HepG2 (cell line): ENCODE data around the gene ZNF331. TPM values are rescaled to one million over a fixed set of nuclear protein-coding genes. Genes with fewer than 3 reads are reported as not detected.

Experiments
- ARNT ChIP-seq: fragments of 450-650 bp; IDR thresholded peaks from 2 replicates; pipeline ENCODE4 v1.6.1; 2017
- ESRRA ChIP-seq: sonication (generic); formaldehyde crosslinking; IDR thresholded peaks from 2 replicates; pipeline ENCODE4 v1.5.1; 2020; ENCODE audit warnings: mild to moderate bottlenecking, low read depth, missing genetic modification reagents
- IKZF4 ChIP-seq: sonication (generic); formaldehyde crosslinking; IDR thresholded peaks from 2 replicates; pipeline ENCODE4 v1.5.1; 2020; ENCODE audit warnings: borderline replicate concordance, mild to moderate bottlenecking, low read depth, missing genetic modification reagents; ENCODE audit errors: not compliant biosample characterization
- KLF16 ChIP-seq, 2 experiments: sonication (generic) in 1 of 2; formaldehyde crosslinking in 1 of 2; IDR thresholded peaks; 2 replicates each; pipeline versions ENCODE4 v1.6.1 to v1.8.0; 2016 to 2023; ENCODE audit warnings: missing genetic modification reagents in 2 of 2, missing compliant biosample characterization in 1 of 2
- ZEB1 ChIP-seq: IDR thresholded peaks from 2 replicates; pipeline ENCODE4 v1.6.1; 2012; ENCODE audit warnings: mild to moderate bottlenecking, low read depth, inconsistent platforms; ENCODE audit not compliant: insufficient replicate concordance
- ZNF326 ChIP-seq: sonication (generic); formaldehyde crosslinking; IDR thresholded peaks from 2 replicates; pipeline ENCODE4 v1.4.0; 2020; ENCODE audit warnings: missing genetic modification reagents, borderline replicate concordance
- ZNF543 ChIP-seq: sonication (generic); formaldehyde crosslinking; IDR thresholded peaks from 2 replicates; pipeline ENCODE4 v1.4.0; 2020; ENCODE audit warnings: mild to moderate bottlenecking, missing genetic modification reagents
- ZNF605 ChIP-seq: sonication (generic); formaldehyde crosslinking; IDR thresholded peaks from 2 replicates; pipeline ENCODE4 v1.8.0; 2022; ENCODE audit warnings: mild to moderate bottlenecking, missing genetic modification reagents
- polyA plus RNA-seq, 8 experiments: library from polyadenylated mRNA; depleted of rRNA in 3 of 8; stranded (reverse) in 7 of 8; unstranded in 1 of 8; fragments of >200 nt; fragmentation: Illumina TruSeq in 4 of 8; extraction: Trizol in 4 of 8; gene quantifications; 2 replicates each; pipeline versions ENCODE4 v1.2.1 to v1.2.3, GENCODE V29; 2011 to 2016; ENCODE audit warnings: low read depth in 4 of 8, missing spikeins in 1 of 8, mixed read lengths in 1 of 8; ENCODE audit not compliant: insufficient read depth in 1 of 8
- total RNA-seq, 5 experiments: library from RNA; depleted of rRNA; stranded (reverse); fragments of >200 nt; fragmentation: Illumina TruSeq; extraction: Trizol; gene quantifications; 2 replicates each; pipeline ENCODE4 v1.2.3, GENCODE V29; 2016; ENCODE audit warnings: low read depth in 1 of 5
- TF ChIP-seq, protein P1 (sequence below): sonication (generic); formaldehyde crosslinking; IDR thresholded peaks from 2 replicates; pipeline ENCODE4 v1.4.0; 2020; ENCODE audit warnings: missing genetic modification reagents
- TF ChIP-seq, protein P2 (sequence below): sonication (generic); formaldehyde crosslinking; IDR thresholded peaks from 2 replicates; pipeline ENCODE4 v1.5.0; 2020; ENCODE audit warnings: mild to moderate bottlenecking, low read depth, missing genetic modification reagents, borderline replicate concordance
- TF ChIP-seq, protein P3 (sequence below): sonication (generic); formaldehyde crosslinking; IDR thresholded peaks from 2 replicates; pipeline ENCODE4 v1.4.0; 2020; ENCODE audit warnings: missing genetic modification reagents
- TF ChIP-seq, protein P4 (sequence below): sonication (generic); formaldehyde crosslinking; IDR thresholded peaks from 2 replicates; pipeline ENCODE4 v1.4.0; 2020; ENCODE audit warnings: mild to moderate bottlenecking, low read depth, missing genetic modification reagents
- TF ChIP-seq, protein P5 (sequence below): sonication (generic); formaldehyde crosslinking; IDR thresholded peaks from 2 replicates; pipeline ENCODE4 v1.4.0; 2020; ENCODE audit warnings: missing genetic modification reagents
- TF ChIP-seq, protein P6 (sequence below): sonication (generic); formaldehyde crosslinking; IDR thresholded peaks from 2 replicates; pipeline ENCODE4 v1.8.1; 2022; ENCODE audit warnings: low read depth, mild to moderate bottlenecking, missing genetic modification reagents
- TF ChIP-seq, protein P7 (sequence below): IDR thresholded peaks from 2 replicates; pipeline ENCODE4 v1.6.1; 2012; ENCODE audit warnings: low read length, improper control_type of control experiment

ZNF331 gene
- total and polyA plus RNA-seq, 2 of the 13 experiments (the other 11 are each of a cell fraction or from before 2014, with no cell fraction given), result 8.2 to 13.3 TPM

DNA sequence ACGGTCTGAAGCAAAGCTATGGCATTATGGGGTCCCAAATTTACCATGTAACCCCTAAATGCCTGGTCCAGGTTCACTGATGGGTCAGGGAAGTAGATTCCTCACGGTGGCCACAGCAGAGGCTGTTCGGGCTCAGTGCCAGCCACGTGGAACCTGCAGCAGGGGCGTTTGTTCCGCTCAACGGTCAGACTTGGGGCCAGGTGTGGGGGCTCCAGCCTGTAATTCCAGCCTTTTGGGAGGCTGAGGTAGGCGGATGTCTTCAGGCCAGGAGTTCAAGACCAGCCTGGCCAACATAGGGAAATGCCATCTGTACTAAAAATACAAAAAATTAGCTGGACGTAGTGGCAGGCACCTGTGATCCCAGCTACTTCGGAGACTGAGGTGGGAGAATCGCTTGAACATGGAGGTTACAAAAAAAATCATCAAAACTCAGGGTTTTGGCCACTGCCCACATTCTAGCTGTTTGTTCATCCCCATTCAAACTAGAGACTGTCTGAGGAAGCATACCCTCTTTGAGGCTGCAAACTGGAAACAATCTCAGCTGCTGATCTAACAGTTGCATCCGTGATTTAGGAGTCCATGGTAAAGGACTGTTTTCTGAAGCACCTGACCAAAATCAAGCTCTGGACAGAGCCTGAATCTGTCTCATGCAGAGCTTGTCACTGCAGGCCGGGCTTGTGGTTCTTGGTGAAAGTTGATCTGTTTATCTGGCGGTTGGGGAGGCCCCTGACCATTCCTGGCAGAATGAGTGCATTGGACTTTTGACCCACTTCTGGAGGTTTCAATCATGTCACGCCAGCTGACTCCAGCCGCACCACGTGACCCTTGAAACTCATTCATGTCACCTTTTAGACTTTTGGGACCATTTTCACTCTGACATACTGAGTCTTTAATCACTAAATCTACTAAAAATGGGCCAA is 30.2 kb upstream of the ZNF331 start (continued):
- TF ChIP-seq ZNF543 (CRISPR knock-in tag) (peak; percentile 78; the same call in 1 of the 2 replicates), ZNF326 (CRISPR knock-in tag) (no peak), ZNF605 (peak; percentile 29; the same call in 1 of the 2 replicates), ZEB1 (no peak), IKZF4 (CRISPR knock-in tag) (peak; percentile 28), ARNT (no peak), KLF16 (CRISPR knock-in tag; IDR thresholded peaks at IDR 0.05) (peak in 1 of 2 experiments; percentile 36; a peak in 1 of 4 replicates), ESRRA (CRISPR knock-in tag) (peak; percentile 84)
- TF ChIP-seq, protein P1, sequence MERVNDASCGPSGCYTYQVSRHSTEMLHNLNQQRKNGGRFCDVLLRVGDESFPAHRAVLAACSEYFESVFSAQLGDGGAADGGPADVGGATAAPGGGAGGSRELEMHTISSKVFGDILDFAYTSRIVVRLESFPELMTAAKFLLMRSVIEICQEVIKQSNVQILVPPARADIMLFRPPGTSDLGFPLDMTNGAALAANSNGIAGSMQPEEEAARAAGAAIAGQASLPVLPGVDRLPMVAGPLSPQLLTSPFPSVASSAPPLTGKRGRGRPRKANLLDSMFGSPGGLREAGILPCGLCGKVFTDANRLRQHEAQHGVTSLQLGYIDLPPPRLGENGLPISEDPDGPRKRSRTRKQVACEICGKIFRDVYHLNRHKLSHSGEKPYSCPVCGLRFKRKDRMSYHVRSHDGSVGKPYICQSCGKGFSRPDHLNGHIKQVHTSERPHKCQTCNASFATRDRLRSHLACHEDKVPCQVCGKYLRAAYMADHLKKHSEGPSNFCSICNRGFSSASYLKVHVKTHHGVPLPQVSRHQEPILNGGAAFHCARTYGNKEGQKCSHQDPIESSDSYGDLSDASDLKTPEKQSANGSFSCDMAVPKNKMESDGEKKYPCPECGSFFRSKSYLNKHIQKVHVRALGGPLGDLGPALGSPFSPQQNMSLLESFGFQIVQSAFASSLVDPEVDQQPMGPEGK (CRISPR knock-in tag), result peak; percentile 67
- TF ChIP-seq, protein P2, sequence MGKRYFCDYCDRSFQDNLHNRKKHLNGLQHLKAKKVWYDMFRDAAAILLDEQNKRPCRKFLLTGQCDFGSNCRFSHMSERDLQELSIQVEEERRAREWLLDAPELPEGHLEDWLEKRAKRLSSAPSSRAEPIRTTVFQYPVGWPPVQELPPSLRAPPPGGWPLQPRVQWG (CRISPR knock-in tag), result no peak
- TF ChIP-seq, protein P3, sequence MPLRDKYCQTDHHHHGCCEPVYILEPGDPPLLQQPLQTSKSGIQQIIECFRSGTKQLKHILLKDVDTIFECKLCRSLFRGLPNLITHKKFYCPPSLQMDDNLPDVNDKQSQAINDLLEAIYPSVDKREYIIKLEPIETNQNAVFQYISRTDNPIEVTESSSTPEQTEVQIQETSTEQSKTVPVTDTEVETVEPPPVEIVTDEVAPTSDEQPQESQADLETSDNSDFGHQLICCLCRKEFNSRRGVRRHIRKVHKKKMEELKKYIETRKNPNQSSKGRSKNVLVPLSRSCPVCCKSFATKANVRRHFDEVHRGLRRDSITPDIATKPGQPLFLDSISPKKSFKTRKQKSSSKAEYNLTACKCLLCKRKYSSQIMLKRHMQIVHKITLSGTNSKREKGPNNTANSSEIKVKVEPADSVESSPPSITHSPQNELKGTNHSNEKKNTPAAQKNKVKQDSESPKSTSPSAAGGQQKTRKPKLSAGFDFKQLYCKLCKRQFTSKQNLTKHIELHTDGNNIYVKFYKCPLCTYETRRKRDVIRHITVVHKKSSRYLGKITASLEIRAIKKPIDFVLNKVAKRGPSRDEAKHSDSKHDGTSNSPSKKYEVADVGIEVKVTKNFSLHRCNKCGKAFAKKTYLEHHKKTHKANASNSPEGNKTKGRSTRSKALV (CRISPR knock-in tag), result peak; percentile 68; the same call in 1 of the 2 replicates
- TF ChIP-seq, protein P4, sequence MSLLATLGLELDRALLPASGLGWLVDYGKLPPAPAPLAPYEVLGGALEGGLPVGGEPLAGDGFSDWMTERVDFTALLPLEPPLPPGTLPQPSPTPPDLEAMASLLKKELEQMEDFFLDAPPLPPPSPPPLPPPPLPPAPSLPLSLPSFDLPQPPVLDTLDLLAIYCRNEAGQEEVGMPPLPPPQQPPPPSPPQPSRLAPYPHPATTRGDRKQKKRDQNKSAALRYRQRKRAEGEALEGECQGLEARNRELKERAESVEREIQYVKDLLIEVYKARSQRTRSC (CRISPR knock-in tag), result no peak
- TF ChIP-seq, protein P5, sequence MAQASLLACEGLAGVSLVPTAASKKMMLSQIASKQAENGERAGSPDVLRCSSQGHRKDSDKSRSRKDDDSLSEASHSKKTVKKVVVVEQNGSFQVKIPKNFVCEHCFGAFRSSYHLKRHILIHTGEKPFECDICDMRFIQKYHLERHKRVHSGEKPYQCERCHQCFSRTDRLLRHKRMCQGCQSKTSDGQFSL (CRISPR knock-in tag), result no peak
- TF ChIP-seq, protein P6, sequence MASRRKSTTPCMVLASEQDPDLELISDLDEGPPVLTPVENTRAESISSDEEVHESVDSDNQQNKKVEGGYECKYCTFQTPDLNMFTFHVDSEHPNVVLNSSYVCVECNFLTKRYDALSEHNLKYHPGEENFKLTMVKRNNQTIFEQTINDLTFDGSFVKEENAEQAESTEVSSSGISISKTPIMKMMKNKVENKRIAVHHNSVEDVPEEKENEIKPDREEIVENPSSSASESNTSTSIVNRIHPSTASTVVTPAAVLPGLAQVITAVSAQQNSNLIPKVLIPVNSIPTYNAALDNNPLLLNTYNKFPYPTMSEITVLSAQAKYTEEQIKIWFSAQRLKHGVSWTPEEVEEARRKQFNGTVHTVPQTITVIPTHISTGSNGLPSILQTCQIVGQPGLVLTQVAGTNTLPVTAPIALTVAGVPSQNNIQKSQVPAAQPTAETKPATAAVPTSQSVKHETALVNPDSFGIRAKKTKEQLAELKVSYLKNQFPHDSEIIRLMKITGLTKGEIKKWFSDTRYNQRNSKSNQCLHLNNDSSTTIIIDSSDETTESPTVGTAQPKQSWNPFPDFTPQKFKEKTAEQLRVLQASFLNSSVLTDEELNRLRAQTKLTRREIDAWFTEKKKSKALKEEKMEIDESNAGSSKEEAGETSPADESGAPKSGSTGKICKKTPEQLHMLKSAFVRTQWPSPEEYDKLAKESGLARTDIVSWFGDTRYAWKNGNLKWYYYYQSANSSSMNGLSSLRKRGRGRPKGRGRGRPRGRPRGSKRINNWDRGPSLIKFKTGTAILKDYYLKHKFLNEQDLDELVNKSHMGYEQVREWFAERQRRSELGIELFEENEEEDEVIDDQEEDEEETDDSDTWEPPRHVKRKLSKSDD (CRISPR knock-in tag), result no peak
- TF ChIP-seq, protein P7, sequence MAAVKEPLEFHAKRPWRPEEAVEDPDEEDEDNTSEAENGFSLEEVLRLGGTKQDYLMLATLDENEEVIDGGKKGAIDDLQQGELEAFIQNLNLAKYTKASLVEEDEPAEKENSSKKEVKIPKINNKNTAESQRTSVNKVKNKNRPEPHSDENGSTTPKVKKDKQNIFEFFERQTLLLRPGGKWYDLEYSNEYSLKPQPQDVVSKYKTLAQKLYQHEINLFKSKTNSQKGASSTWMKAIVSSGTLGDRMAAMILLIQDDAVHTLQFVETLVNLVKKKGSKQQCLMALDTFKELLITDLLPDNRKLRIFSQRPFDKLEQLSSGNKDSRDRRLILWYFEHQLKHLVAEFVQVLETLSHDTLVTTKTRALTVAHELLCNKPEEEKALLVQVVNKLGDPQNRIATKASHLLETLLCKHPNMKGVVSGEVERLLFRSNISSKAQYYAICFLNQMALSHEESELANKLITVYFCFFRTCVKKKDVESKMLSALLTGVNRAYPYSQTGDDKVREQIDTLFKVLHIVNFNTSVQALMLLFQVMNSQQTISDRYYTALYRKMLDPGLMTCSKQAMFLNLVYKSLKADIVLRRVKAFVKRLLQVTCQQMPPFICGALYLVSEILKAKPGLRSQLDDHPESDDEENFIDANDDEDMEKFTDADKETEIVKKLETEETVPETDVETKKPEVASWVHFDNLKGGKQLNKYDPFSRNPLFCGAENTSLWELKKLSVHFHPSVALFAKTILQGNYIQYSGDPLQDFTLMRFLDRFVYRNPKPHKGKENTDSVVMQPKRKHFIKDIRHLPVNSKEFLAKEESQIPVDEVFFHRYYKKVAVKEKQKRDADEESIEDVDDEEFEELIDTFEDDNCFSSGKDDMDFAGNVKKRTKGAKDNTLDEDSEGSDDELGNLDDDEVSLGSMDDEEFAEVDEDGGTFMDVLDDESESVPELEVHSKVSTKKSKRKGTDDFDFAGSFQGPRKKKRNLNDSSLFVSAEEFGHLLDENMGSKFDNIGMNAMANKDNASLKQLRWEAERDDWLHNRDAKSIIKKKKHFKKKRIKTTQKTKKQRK, result no peak
